ENCODE results near the gene KRTAP10-7.
"Not testable (repeated sequence)": the region's sequence is repeated elsewhere in the genome, so short reads cannot be mapped to it uniquely, and the experiment has no call there.

KRTAP10-7 gene

GRCh38 chr21:44611551-44611950 is 11.2 kb downstream of the KRTAP10-7 start:
- DNase-seq (ENCODE audit: low read depth, low spot score): no peak

GRCh38 chr21:44612029-44612486 is 11.7 kb downstream of the KRTAP10-7 start, which contains the start of gene KRTAP10-8:
KRTAP10-8 (plus strand) TSS chr21:44612079; CDS start chr21:44612101, 22 bp downstream.
- no peak for DNase-seq (ENCODE audit: low read depth, low spot score)

GRCh38 chr21:44612669-44613229 is 12.4 kb downstream of the KRTAP10-7 start:
- DNase-seq (ENCODE audit: low read depth, low spot score): no peak

GRCh38 chr21:44613386-44614155 is 13.2 kb downstream of the KRTAP10-7 start:
- DNase-seq (ENCODE audit: low read depth, low spot score): no peak

- no peak for DNase-seq (ENCODE audit: low read depth, low spot score)
Measured at GRCh38 chr21:44614161-44614631, 13.8 kb downstream of the KRTAP10-7 start.

- DNase-seq (ENCODE audit: low read depth, low spot score): no peak
Measured at GRCh38 chr21:44614961-44615391, 14.6 kb downstream of the KRTAP10-7 start.

GRCh38 chr21:44615466-44615865 is 15.1 kb downstream of the KRTAP10-7 start:
- no peak for DNase-seq (ENCODE audit: low read depth, low spot score)

GRCh38 chr21:44615911-44616590 is 15.7 kb downstream of the KRTAP10-7 start:
- no peak for DNase-seq (ENCODE audit: low read depth, low spot score)

GRCh38 chr21:44616591-44616926 is 16.2 kb downstream of the KRTAP10-7 start:
- DNase-seq (ENCODE audit: low read depth, low spot score): no peak

GRCh38 chr21:44617071-44617501 is 16.7 kb downstream of the KRTAP10-7 start:
- no peak for DNase-seq (ENCODE audit: low read depth, low spot score)

GRCh38 chr21:44618504-44618903 is 18.1 kb downstream of the KRTAP10-7 start:
- DNase-seq (ENCODE audit: low read depth, low spot score): no peak

GRCh38 chr21:44618909-44619308 is 18.5 kb downstream of the KRTAP10-7 start:
- DNase-seq (ENCODE audit: low read depth, low spot score): no peak

- DNase-seq (ENCODE audit: low read depth, low spot score): no peak
Measured at GRCh38 chr21:44619886-44620285, 19.5 kb downstream of the KRTAP10-7 start.

- DNase-seq (ENCODE audit: low read depth, low spot score): no peak
Measured at GRCh38 chr21:44623575-44623974, 23.2 kb downstream of the KRTAP10-7 start.

GRCh38 chr21:44625756-44626155 is 25.4 kb downstream of the KRTAP10-7 start:
- DNase-seq (ENCODE audit: low read depth, low spot score): no peak

GRCh38 chr21:44626262-44626661 is 25.9 kb downstream of the KRTAP10-7 start:
- DNase-seq (ENCODE audit: low read depth, low spot score): no peak

- DNase-seq (ENCODE audit: low read depth, low spot score): no peak
Measured at GRCh38 chr21:44626673-44627143, 26.3 kb downstream of the KRTAP10-7 start, which contains the start of gene KRTAP10-9. KRTAP10-9 (plus strand) TSS chr21:44627093; CDS start chr21:44627172, 79 bp downstream.

- not testable (repeated sequence) for DNase-seq (ENCODE audit: low read depth, low spot score)
Measured at GRCh38 chr21:44627181-44627822, 26.9 kb downstream of the KRTAP10-7 start.

GRCh38 chr21:44627831-44628233 is 27.4 kb downstream of the KRTAP10-7 start:
- DNase-seq (ENCODE audit: low read depth, low spot score): not testable (repeated sequence)

- no peak for DNase-seq (ENCODE audit: low read depth, low spot score)
Measured at GRCh38 chr21:44628707-44629391, 28.5 kb downstream of the KRTAP10-7 start.

GRCh38 chr21:44630440-44630839 is 30.0 kb downstream of the KRTAP10-7 start:
- no peak for DNase-seq (ENCODE audit: low read depth, low spot score)

All from ELF-1 (cell line).